22Rv1 (cell line): Measurements from ENCODE around the gene AGPAT4.
"Not testable (repeated sequence)": the region's sequence is repeated elsewhere in the genome, so short reads cannot be mapped to it uniquely, and the experiment has no call there.

Experiments used
- H3K27ac ChIP-seq: fragments of 450-650 bp; 2 replicates; pipeline ENCODE4 v1.5.1; 2017
- CTCF ChIP-seq: fragments of 450-650 bp; IDR thresholded peaks from 2 replicates; pipeline ENCODE4 v1.5.1; 2017; ENCODE audit warnings: mild to moderate bottlenecking
- ZFX ChIP-seq: fragments of 450-650 bp; IDR thresholded peaks from 2 replicates; pipeline ENCODE4 v1.6.1; 2017; ENCODE audit warnings: antibody characterized with exemption, borderline replicate concordance

AGPAT4 gene, protein sequence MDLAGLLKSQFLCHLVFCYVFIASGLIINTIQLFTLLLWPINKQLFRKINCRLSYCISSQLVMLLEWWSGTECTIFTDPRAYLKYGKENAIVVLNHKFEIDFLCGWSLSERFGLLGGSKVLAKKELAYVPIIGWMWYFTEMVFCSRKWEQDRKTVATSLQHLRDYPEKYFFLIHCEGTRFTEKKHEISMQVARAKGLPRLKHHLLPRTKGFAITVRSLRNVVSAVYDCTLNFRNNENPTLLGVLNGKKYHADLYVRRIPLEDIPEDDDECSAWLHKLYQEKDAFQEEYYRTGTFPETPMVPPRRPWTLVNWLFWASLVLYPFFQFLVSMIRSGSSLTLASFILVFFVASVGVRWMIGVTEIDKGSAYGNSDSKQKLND

GRCh38 chr6:161273752-161274487, at the start of gene AGPAT4:
Gene AGPAT4, minus strand, starts transcription at chr6:161274061. Its CDS starts 41,848 bp downstream, at chr6:161232213.
- TF ChIP-seq ZFX: no peak
- no peak for TF ChIP-seq CTCF
- H3K27ac ChIP-seq: no peak within 1 kb of the TSS

- TF ChIP-seq ZFX (no peak), CTCF (no peak)
- H3K27ac ChIP-seq: no peak overlapping the region
Observed at GRCh38 chr6:161319231-161319630, 45.4 kb upstream of the AGPAT4 start.

DNA sequence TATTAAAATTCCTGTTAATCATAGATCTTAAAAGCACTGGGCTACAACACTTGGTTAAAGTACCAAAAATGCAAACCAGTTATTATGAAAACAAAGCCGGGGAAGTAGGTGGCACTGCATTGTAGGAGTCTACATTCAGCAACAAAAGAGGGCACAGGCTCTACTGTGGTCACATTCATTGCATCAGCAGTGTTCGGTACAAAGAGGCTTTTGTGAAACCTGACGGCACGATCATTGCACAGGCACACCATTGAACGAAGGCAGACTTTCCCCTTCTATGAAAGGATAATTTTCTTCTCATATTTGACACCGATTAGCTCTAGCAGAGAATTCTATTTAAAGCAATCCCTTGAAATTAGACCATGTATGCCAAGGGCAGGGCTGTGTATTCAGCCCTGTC, 44.6 kb upstream of the AGPAT4 start:
- no peak overlapping the region for H3K27ac ChIP-seq
- no peak for TF ChIP-seq ZFX
- no peak for TF ChIP-seq CTCF

GRCh38 chr6:161316531-161316930, 42.7 kb upstream of the AGPAT4 start:
- TF ChIP-seq ZFX (no peak), CTCF (no peak)
- no peak overlapping the region for H3K27ac ChIP-seq

DNA sequence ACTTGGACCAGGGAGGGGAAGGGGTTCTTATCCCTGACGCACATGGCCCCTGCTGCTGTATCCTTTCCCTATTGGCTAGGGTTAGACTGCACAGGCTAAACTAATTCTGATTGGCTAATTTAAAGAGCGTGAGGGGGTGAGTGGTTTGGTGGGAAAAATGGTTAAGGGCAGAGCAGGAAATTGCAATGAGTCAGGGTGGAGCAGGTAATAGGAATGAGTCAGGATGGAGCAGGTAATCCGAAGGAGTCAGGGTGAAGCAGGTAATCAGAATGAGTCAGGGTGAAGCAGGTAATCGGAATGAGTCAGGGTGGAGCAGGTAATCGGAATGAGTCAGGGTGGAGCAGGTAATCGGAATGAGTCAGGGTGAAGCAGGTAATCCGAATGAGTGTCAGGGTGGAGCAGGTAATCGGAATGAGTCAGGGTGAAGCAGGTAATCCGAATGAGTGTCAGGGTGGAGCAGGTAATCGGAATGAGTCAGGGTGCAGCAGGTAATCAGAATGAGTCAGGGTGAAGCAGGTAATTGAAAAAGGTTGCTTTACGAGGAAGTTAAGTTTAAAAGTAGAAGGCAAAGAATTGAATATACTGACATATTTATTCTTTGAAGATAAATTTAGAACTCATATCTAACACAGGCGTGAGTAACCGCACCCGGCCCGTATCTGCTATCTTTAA, 41.5 kb upstream of the AGPAT4 start:
- not testable (repeated sequence) for H3K27ac ChIP-seq

DNA sequence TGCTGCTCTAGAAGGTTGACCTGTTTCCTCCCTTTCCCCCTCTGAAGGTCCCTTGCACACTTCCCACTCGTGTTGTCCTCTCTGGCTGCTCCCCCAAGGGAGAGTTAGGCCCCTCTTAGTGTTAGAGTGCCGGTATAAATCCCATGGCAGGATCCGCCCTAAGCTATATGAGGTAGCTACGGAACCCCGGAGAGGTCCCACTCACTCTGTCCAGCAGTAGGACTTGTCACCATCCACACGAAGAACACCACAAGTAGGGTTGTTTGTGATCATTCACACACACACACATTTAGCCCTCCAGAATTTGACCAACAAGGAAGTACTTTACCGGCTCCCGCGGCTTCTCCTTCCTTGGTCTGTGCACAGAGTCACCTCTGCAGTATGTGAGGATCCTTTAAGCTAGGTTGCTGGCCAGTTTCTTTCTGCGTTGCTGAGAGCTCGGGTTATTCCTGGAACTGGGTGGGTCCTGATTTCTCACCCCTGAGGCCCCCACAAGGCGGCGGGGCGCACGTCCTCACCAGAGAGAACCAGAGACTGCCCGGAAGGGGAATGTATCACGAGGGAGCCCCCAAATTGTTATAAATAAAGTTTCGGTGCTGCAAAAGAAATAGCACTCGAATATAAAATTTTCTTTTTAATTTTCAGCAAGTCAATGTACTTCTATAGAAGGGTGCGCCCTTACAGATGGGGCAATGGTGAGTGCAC, 40.8 kb upstream of the AGPAT4 start:
- not testable (repeated sequence) for H3K27ac ChIP-seq

DNA sequence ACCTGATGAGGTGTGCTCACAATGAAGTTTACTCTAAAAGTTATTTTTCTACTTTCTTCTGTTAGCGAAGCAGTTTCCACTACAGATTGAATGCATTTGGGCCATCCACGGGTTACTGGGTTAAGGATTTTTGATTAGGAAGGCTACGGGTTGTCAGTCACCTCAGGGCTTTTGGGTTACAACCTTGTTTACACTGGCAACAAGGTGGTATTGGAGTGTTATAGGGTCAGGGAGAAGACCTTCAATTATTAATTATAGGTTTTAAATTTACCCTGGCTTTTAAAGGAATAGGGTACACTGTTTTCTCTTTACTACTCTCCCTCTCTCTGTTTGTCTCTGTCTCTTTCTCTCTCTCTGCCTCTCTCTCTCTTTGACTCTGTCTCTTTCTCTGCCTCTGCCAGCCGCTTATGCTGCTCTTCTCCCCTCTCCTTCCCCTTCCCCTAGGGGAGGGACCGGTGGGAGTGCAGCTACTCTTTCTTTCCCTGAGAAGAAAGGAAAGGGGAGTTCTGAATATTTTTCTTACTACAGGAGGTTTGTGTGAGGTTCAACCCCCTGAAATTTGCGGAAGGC, 40.2 kb upstream of the AGPAT4 start:
- no peak overlapping the region for H3K27ac ChIP-seq
- TF ChIP-seq CTCF (no peak), ZFX (no peak)

DNA sequence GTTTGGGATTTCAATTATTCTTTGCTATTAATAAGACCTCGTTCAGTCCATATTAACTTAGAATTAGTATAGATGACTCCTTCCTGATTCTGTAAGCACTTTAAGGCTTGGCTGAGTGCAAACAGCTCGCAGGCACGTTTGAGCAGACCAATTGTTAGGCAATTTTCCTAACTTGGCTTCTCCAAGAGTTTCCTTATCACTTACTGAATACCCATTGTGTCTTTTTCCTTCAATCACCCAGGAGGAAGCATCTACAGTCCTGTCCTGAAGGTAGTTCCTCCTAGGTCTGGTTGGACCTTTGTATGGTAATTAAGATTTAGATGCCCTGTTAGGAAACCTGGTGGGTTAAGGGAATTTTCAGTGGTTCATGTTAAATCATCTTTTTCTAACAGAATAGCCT, 39.6 kb upstream of the AGPAT4 start:
- H3K27ac ChIP-seq: not testable (repeated sequence)

GRCh38 chr6:161309774-161310173, 35.9 kb upstream of the AGPAT4 start:
- not testable (repeated sequence) for H3K27ac ChIP-seq
